ENCODE data around the gene CETP. TPM values are rescaled to one million over a fixed set of nuclear protein-coding genes. Genes with fewer than 3 reads are reported as not detected.

Gene CETP
- total and polyA plus RNA-seq, 9 of the 15 experiments (the other 6 are each of a cell fraction or from before 2014, with no cell fraction given), result 0.07 to 0.11 TPM; not detected in 7

- TF ChIP-seq RBM22 (IDR thresholded peaks at IDR 0.05; ENCODE audit: low read depth, low read length, poor library complexity, severe bottlenecking) (no peak), ZEB2 (IDR thresholded peaks at IDR 0.05) (0 out of 2 replicates have a peak, but pooled peaks have one; percentile 19), TFAP4 (CRISPR knock-in tag; IDR thresholded peaks at IDR 0.05; ENCODE audit: borderline replicate concordance) (0 out of 2 replicates have a peak, but pooled peaks have one; percentile 59), GATA2 (CRISPR knock-in tag; IDR thresholded peaks at IDR 0.05) (no peak), THRA (IDR thresholded peaks at IDR 0.05) (peak; percentile 70), SLC30A9 (CRISPR knock-in tag; IDR thresholded peaks at IDR 0.05) (no peak), CC2D1A (IDR thresholded peaks at IDR 0.05) (peak; percentile 66; the same call in 1 of the 2 replicates), FOXK1 (CRISPR knock-in tag; IDR thresholded peaks at IDR 0.05; ENCODE audit: borderline replicate concordance) (peak; percentile 27; the same call in 1 of the 2 replicates), NONO (IDR thresholded peaks at IDR 0.05; ENCODE audit: low read depth in 2 of 2, low read length in 1 of 2) (peak in 1 of 2 experiments; percentile 34; a peak in 1 of 4 replicates), POLR2G (IDR thresholded peaks at IDR 0.05; ENCODE audit: low read depth, low read length) (no peak), ZBTB12 (CRISPR knock-in tag; IDR thresholded peaks at IDR 0.05) (no peak), NBN (IDR thresholded peaks at IDR 0.05; ENCODE audit: low read depth) (0 out of 2 replicates have a peak, but pooled peaks have one; percentile 53), TAL1 (IDR thresholded peaks at IDR 0.05) (no peak), NR1H2 (CRISPR knock-in tag; IDR thresholded peaks at IDR 0.05) (no peak), ZFP36 (IDR thresholded peaks at IDR 0.05; ENCODE audit: low read depth, low read length, partially characterized antibody) (no peak), SMARCA4 (IDR thresholded peaks at IDR 0.05) (peak; percentile 67), CEBPB (tag; IDR thresholded peaks at IDR 0.05) (peak; percentile 98), MTF1 (CRISPR knock-in tag; IDR thresholded peaks at IDR 0.05; ENCODE audit: borderline replicate concordance) (no peak), MEF2D (tag; conservative IDR thresholded peaks at IDR 0.05; ENCODE audit: low read depth) (no peak), CREB5 (CRISPR knock-in tag; IDR thresholded peaks at IDR 0.05) (no peak), PTTG1 (tag; IDR thresholded peaks at IDR 0.05; ENCODE audit: low read depth) (no peak), RNF2 (IDR thresholded peaks at IDR 0.05) (peak; percentile 23; the same call in 1 of the 2 replicates)
Measured at GRCh38 chr16:56964243-56965148, 2.7 kb downstream of the CETP start (continued).

Measured in K562 (cell line).